ENCODE results near the gene RPIA.

The RPIA gene

GRCh38 chr2:88711897-88712296 lies 20.4 kb downstream of the RPIA start (continued):
- TF ChIP-seq SNAI2 (CRISPR knock-in tag; IDR thresholded peaks at IDR 0.05) (no peak), PPARA (CRISPR knock-in tag; IDR thresholded peaks at IDR 0.05; ENCODE audit: borderline replicate concordance) (no peak), ARNTL (CRISPR knock-in tag; IDR thresholded peaks at IDR 0.05; ENCODE audit: borderline replicate concordance, low read depth) (no peak), BACH2 (CRISPR knock-in tag; IDR thresholded peaks at IDR 0.05; ENCODE audit: borderline replicate concordance) (no peak)

- no peak for ATAC-seq
- TF ChIP-seq ZNF8 (CRISPR knock-in tag; IDR thresholded peaks at IDR 0.05): no peak
- TF ChIP-seq CREB5 (CRISPR knock-in tag; IDR thresholded peaks at IDR 0.05; ENCODE audit: low read depth): no peak
- TF ChIP-seq PATZ1 (CRISPR knock-in tag; IDR thresholded peaks at IDR 0.05; ENCODE audit: borderline replicate concordance): no peak
- no peak for TF ChIP-seq RARB (CRISPR knock-in tag; IDR thresholded peaks at IDR 0.05)
- TF ChIP-seq TSHZ2 (CRISPR knock-in tag; IDR thresholded peaks at IDR 0.05): no peak
- TF ChIP-seq CSRNP3 (CRISPR knock-in tag; IDR thresholded peaks at IDR 0.05): no peak
- no peak for TF ChIP-seq POU6F1 (CRISPR knock-in tag; IDR thresholded peaks at IDR 0.05; ENCODE audit: borderline replicate concordance, low read depth)
- no peak for TF ChIP-seq ZNF565 (CRISPR knock-in tag; conservative IDR thresholded peaks at IDR 0.05; ENCODE audit: low read depth)
- TF ChIP-seq SNAI2 (CRISPR knock-in tag; IDR thresholded peaks at IDR 0.05): no peak
Observed at GRCh38 chr2:88713408-88713807, 21.9 kb downstream of the RPIA start.

GRCh38 chr2:88714667-88715066 lies 23.2 kb downstream of the RPIA start:
- no peak for ATAC-seq
- TF ChIP-seq BACH2 (CRISPR knock-in tag; IDR thresholded peaks at IDR 0.05; ENCODE audit: borderline replicate concordance): no peak
- no peak for TF ChIP-seq RARB (CRISPR knock-in tag; IDR thresholded peaks at IDR 0.05)
- TF ChIP-seq ZFP3 (CRISPR knock-in tag; IDR thresholded peaks at IDR 0.05): no peak
- TF ChIP-seq TOX (CRISPR knock-in tag; IDR thresholded peaks at IDR 0.05; ENCODE audit: borderline replicate concordance): no peak
- TF ChIP-seq CSRNP3 (CRISPR knock-in tag; IDR thresholded peaks at IDR 0.05): no peak

GRCh38 chr2:88720399-88720798 lies 28.9 kb downstream of the RPIA start:
- TF ChIP-seq ZNF8 (CRISPR knock-in tag; IDR thresholded peaks at IDR 0.05) (no peak), ZFP30 (CRISPR knock-in tag; IDR thresholded peaks at IDR 0.05) (no peak), ISL1 (CRISPR knock-in tag; IDR thresholded peaks at IDR 0.05) (no peak)
- no peak for ATAC-seq

All from SK-N-SH treated with all-trans-retinoic acid at 6 μM for 48 hours (cell line).